Measurements from ENCODE around the gene L3MBTL2. TPM values are rescaled to one million over a fixed set of nuclear protein-coding genes. Genes with fewer than 3 reads are reported as not detected.

L3MBTL2 gene
- total RNA-seq, 1 donor, result 19.6 TPM

- no peak for TF ChIP-seq CTCF (IDR thresholded peaks at IDR 0.05; ENCODE audit: insufficient read depth, low read length)
- DNase-seq (ENCODE audit: low read depth), result no peak
- no peak within 1 kb of the TSS for H3K4me3 ChIP-seq (ENCODE audit: low read depth, low read length)
Observed at GRCh38 chr22:41240377-41241132, 35.4 kb downstream of the L3MBTL2 start, which contains the start of gene CHADL. Gene CHADL, minus strand, starts transcription at chr22:41240931. Its CDS starts 50 bp downstream, at chr22:41240881.

- TF ChIP-seq CTCF (IDR thresholded peaks at IDR 0.05; ENCODE audit: insufficient read depth, low read length), result no peak
- no peak for DNase-seq (ENCODE audit: low read depth)
Observed at GRCh38 chr22:41241133-41241676, 36.1 kb downstream of the L3MBTL2 start.

DNA sequence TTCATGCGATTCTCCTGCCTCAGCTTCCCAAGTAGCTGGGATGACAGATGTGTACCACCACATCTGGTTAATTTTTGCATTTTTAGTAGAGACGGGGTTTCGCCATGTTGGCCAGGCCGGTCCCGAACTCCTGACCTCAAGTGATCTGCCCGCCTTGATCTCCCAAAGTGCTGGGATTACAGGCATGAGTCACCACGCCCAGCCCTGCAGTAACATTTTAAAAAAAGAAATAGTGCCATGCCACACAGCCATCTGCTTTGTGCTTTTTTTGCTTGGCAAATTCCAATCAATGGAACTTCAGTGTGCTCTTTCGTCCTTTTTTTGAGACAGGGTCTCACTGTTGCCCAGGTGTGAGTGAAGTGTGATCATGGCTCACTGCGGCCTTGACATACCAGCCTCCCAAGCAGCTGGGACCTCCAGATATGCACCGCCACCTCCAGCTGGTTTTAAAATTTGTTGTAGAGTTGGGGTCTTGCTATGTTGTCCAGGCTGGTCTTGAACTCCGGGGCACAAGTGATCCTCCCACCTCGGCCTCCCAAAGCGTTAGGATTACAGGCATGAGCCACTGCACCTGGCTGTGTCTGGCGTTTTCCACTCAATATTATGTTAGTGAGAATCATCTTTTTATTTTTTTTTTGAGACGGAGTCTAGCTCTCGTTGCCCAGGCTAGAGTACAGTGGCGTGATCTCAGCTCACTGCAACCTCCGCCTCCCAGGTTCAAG is 37.4 kb downstream of the L3MBTL2 start:
- H3K4me3 ChIP-seq (ENCODE audit: low read depth, low read length), result no peak overlapping the region
- no peak for DNase-seq (ENCODE audit: low read depth)
- TF ChIP-seq CTCF (IDR thresholded peaks at IDR 0.05; ENCODE audit: insufficient read depth, low read length), result no peak

More at GRCh38 chr22:41241133-41241676, 36.1 kb downstream of the L3MBTL2 start:
- H3K4me3 ChIP-seq (ENCODE audit: low read depth, low read length), result no peak overlapping the region

DNA sequence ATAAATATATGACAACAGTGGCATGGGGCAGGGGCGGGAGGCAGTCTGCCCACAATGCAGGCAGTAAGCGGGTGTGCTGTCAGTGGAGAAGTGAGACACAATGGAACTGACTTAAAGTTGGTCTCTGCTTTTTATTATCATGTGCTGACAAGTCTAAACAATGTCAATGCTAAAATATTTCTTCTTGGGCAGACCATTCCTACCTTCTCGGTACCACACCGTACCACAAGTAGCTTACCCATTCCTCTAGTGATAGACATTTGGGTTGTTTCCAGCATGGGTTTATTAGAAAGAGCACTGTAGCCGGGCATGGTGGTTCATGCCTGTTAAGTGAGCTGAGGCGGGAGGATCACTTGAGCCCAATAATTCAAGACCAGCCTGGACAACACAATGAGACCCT is 38.2 kb downstream of the L3MBTL2 start:
- no peak overlapping the region for H3K4me3 ChIP-seq (ENCODE audit: low read depth, low read length)
- TF ChIP-seq CTCF (IDR thresholded peaks at IDR 0.05; ENCODE audit: insufficient read depth, low read length), result no peak

DNA sequence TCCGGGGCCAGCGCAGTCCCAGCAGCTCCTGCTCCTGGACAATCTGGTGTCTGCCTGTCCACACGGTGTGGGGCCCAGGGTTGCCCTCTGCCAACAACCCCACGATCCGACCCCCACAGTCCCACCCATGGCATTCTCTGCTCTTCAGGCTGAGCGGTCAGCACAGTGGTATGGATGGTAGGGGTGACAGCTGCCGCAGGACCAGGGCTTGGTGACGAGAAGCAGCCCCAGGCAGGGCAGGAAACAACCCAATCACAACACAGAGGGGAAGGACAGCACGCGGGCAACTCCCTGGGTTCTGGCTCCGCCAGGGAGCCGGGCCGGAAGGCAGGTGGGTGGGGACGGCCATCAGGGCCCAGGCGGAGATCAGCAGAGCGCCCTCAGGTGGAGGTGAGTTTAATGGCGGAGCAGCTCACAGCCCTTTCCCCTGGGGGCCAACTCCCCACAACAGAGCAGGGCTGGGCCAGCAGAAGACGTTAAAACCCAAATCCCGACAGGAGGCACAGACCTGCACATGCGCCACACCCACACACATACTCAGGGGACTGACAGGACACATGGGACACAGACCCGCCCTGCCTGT is 40.9 kb downstream of the L3MBTL2 start:
- no peak for DNase-seq (ENCODE audit: low read depth)
- no peak for TF ChIP-seq CTCF (IDR thresholded peaks at IDR 0.05; ENCODE audit: insufficient read depth, low read length)
- no peak overlapping the region for H3K4me3 ChIP-seq (ENCODE audit: low read depth, low read length)

More for the DNA sequence above, 38.2 kb downstream of the L3MBTL2 start:
- DNase-seq (ENCODE audit: low read depth), result no peak

GRCh38 chr22:41247703-41248102 is 42.6 kb downstream of the L3MBTL2 start:
- no peak overlapping the region for H3K4me3 ChIP-seq (ENCODE audit: low read depth, low read length)
- DNase-seq (ENCODE audit: low read depth), result no peak
- no peak for TF ChIP-seq CTCF (IDR thresholded peaks at IDR 0.05; ENCODE audit: insufficient read depth, low read length)

Measured in fibroblast of the aortic adventitia (primary cell).